Activated B cell treated with CpG ODN at 0.5 μM for 24 hours (primary cell): ENCODE results near the gene CARD11. TPM values are rescaled to one million over a fixed set of nuclear protein-coding genes. Genes with fewer than 3 reads are reported as not detected.

Experiments
- ATAC-seq: fragments of 200-7000 bp; cut with Tn5 transposase; one replicate; pipeline ENCODE4 v1.10.0; 2021; ENCODE audit warnings: low read depth, mild to moderate bottlenecking, moderate library complexity
- CTCF ChIA-PET: fragments of 350-600 bp; sonication (Branson Sonifier 250); formaldehyde crosslinking; loops from one replicate; lab custom pipeline; 2021; ENCODE audit warnings: antibody characterized with exemption; lab: Charles Lee
- POLR2A ChIA-PET: fragments of 350-600 bp; sonication (Branson Sonifier 250); formaldehyde crosslinking; loops from one replicate; lab custom pipeline; 2021; ENCODE audit warnings: antibody characterized with exemption; lab: Charles Lee
- DNase-seq: peaks from one replicate; pipeline ENCODE4 v3.0.0; 2022
- H3K27ac Mint-ChIP-seq: one replicate; pipeline ENCODE4 v1.8.0; 2020; ENCODE audit warnings: mixed read lengths
- H3K27me3 Mint-ChIP-seq: one replicate; pipeline ENCODE4 v1.8.0; 2021; ENCODE audit warnings: mixed read lengths
- H3K36me3 Mint-ChIP-seq: one replicate; pipeline ENCODE4 v1.8.0; 2021; ENCODE audit warnings: low read depth, mixed read lengths
- H3K4me1 Mint-ChIP-seq: one replicate; pipeline ENCODE4 v1.8.0; 2021; ENCODE audit warnings: mixed read lengths
- H3K4me3 Mint-ChIP-seq: one replicate; pipeline ENCODE4 v1.8.0; 2020; ENCODE audit warnings: mild to moderate bottlenecking, mixed read lengths
- H3K9me3 Mint-ChIP-seq: one replicate; pipeline ENCODE4 v1.8.0; 2020; ENCODE audit warnings: mixed read lengths
- intact Hi-C: fragments of 100-400 bp; cut with micrococcal nuclease; formaldehyde crosslinking; loops from one replicate; pipeline ENCODE4 v1.15.1; 2024
- total RNA-seq: library from RNA; stranded (reverse); gene quantifications from 2 replicates; pipeline ENCODE4 v1.2.3, GENCODE V29; 2022
- TF ChIP-seq, protein P1 (sequence below): fragments of 200-600 bp; IDR thresholded peaks from one replicate; pipeline ENCODE4 v1.8.0; 2022; ENCODE audit warnings: antibody characterized with exemption, mild to moderate bottlenecking

The CARD11 gene
- total RNA-seq, 1 donor from 2014 or later = 114 TPM

- no peak overlapping the region for H3K27ac Mint-ChIP-seq
- CTCF ChIA-PET = no interaction called here
- DNase-seq (no peak), ATAC-seq (no peak)
- POLR2A ChIA-PET = interaction anchor here (0.6 kb wide), 1 partner anchor 73 kb away, joined by 5 read pairs; no protein-coding TSS in a partner anchor
- H3K9me3 Mint-ChIP-seq = peaks cover 8% of the 10 kb centered on the region
- TF ChIP-seq, protein P1, sequence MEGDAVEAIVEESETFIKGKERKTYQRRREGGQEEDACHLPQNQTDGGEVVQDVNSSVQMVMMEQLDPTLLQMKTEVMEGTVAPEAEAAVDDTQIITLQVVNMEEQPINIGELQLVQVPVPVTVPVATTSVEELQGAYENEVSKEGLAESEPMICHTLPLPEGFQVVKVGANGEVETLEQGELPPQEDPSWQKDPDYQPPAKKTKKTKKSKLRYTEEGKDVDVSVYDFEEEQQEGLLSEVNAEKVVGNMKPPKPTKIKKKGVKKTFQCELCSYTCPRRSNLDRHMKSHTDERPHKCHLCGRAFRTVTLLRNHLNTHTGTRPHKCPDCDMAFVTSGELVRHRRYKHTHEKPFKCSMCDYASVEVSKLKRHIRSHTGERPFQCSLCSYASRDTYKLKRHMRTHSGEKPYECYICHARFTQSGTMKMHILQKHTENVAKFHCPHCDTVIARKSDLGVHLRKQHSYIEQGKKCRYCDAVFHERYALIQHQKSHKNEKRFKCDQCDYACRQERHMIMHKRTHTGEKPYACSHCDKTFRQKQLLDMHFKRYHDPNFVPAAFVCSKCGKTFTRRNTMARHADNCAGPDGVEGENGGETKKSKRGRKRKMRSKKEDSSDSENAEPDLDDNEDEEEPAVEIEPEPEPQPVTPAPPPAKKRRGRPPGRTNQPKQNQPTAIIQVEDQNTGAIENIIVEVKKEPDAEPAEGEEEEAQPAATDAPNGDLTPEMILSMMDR = no peak
- H3K36me3 Mint-ChIP-seq = peaks cover 49% of the 10 kb centered on the region
- no peak overlapping the region for H3K4me3 Mint-ChIP-seq
- intact Hi-C loops = no loop called here
- peaks cover 35% of the 10 kb centered on the region for H3K4me1 Mint-ChIP-seq
- no peaks in the 10 kb centered on the region for H3K27me3 Mint-ChIP-seq
Measured at GRCh38 chr7:2967705-2968104, 76.0 kb downstream of the CARD11 start.

DNA sequence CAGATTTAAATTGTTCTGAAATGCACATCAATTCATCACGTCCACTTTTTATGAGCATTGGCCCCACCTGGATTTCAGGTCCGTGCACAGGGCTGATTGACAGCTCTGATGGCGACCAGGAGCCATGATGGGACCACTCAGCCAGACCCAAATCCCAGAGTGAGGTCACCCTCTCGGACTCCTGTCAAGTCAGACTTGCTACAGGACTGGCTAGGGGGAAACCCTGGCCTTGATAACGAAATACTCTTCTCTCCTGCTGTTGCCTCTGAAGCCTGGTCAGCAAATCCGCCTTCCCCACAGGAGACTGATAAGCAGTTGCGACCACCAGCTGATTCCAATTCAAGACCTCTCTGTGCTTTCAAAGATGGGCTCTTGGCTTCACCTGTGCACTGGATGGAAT, 76.4 kb downstream of the CARD11 start:
- POLR2A ChIA-PET = interaction anchor here (0.6 to 1.5 kb wide), 2 partner anchors 11 to 73 kb away, joined by 3 to 5 read pairs; no protein-coding TSS in a partner anchor
- CTCF ChIA-PET = no interaction called here
- intact Hi-C loops = no loop called here
- Mint-ChIP-seq H3K4me1 (peaks cover 35% of the 10 kb centered on the region), H3K9me3 (peaks cover 8% of the 10 kb centered on the region), H3K4me3 (no peak overlapping the region), H3K27me3 (no peaks in the 10 kb centered on the region), H3K27ac (no peak overlapping the region), H3K36me3 (peaks cover 47% of the 10 kb centered on the region)
- ATAC-seq = no peak
- TF ChIP-seq, protein P1 = no peak
- DNase-seq = no peak

- H3K9me3 Mint-ChIP-seq = peaks cover 8% of the 10 kb centered on the region
- ATAC-seq = no peak
- no peak for DNase-seq
- H3K27me3 Mint-ChIP-seq = no peaks in the 10 kb centered on the region
- peaks cover 31% of the 10 kb centered on the region for H3K4me1 Mint-ChIP-seq
- H3K4me3 Mint-ChIP-seq = no peak overlapping the region
- TF ChIP-seq, protein P1 = no peak
- intact Hi-C loops = no loop called here
- POLR2A ChIA-PET = interaction anchor here (1.5 kb wide), 1 partner anchor 12 kb away, joined by 3 read pairs; no protein-coding TSS in a partner anchor
- CTCF ChIA-PET = no interaction called here
- no peak overlapping the region for H3K27ac Mint-ChIP-seq
- peaks cover 46% of the 10 kb centered on the region for H3K36me3 Mint-ChIP-seq
Measured at GRCh38 chr7:2966466-2967078, 77.1 kb downstream of the CARD11 start.

DNA sequence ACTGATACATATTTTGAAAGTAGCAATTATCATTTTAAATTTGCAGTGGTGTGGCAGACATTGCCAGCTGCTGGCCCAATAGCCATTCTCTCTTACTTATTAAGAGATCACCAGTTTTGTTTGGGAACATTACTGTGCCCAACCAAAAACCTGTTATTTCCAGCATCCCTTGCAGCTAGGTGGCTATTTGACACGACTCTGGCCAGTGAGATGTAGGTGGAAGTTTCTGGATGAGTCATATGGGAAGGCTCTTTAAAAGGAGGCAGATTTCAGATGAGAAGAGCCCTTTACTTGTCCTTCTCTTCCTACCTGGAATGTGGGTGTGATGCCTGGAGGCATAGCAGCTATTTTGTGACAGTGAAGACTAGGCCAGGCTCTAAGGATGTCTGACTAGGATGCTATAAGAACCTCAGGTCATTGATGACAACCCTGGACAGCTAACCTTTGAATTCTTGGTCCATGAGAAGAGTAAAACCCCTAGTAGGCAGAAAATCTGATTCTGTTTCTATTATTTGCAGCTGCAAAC, 77.9 kb downstream of the CARD11 start:
- POLR2A ChIA-PET = interaction anchor here (0.6 to 1.8 kb wide), 3 partner anchors 13 to 17 kb away, joined by 3 to 4 read pairs (median 3); no protein-coding TSS in a partner anchor
- H3K4me3 Mint-ChIP-seq = no peak overlapping the region
- CTCF ChIA-PET = no interaction called here
- DNase-seq (no peak), ATAC-seq (no peak)
- H3K27ac Mint-ChIP-seq = no peak overlapping the region
- TF ChIP-seq, protein P1 = no peak
- peaks cover 8% of the 10 kb centered on the region for H3K9me3 Mint-ChIP-seq
- peaks cover 27% of the 10 kb centered on the region for H3K4me1 Mint-ChIP-seq
- intact Hi-C loops = no loop called here
- H3K36me3 Mint-ChIP-seq = peaks cover 51% of the 10 kb centered on the region
- no peaks in the 10 kb centered on the region for H3K27me3 Mint-ChIP-seq

GRCh38 chr7:2965301-2965700, 78.4 kb downstream of the CARD11 start:
- Mint-ChIP-seq H3K36me3 (peaks cover 51% of the 10 kb centered on the region), H3K9me3 (peaks cover 8% of the 10 kb centered on the region), H3K27me3 (no peaks in the 10 kb centered on the region), H3K4me1 (peaks cover 30% of the 10 kb centered on the region), H3K4me3 (no peak overlapping the region), H3K27ac (no peak overlapping the region)
- ChIA-PET CTCF (no interaction called here), POLR2A (interaction anchor here (0.6 to 1.8 kb wide), 2 partner anchors 13 to 17 kb away, joined by 3 to 4 read pairs; no protein-coding TSS in a partner anchor)
- TF ChIP-seq, protein P1 = no peak
- no peak for DNase-seq
- no peak for ATAC-seq
- intact Hi-C loops = no loop called here
